PC-9 (cell line): ENCODE measurements around the gene BORCS8. TPM values are rescaled to one million over a fixed set of nuclear protein-coding genes. Genes with fewer than 3 reads are reported as not detected.

Source experiments
- BruUV-seq: library from RNA; stranded (reverse); fragments of 400-500 nt; replicated peaks from 2 replicates; lab custom pipeline; 2021; lab: Mats Ljungman, UMichigan
- CTCF ChIA-PET: fragments of 300-600 bp; sonication (Branson Sonifier 250); formaldehyde crosslinking; loops from one replicate; lab custom pipeline; 2022; ENCODE audit warnings: antibody characterized with exemption; lab: Charles Lee
- POLR2A ChIA-PET: fragments of 300-600 bp; sonication (Branson Sonifier 250); formaldehyde crosslinking; loops from one replicate; lab custom pipeline; 2022; ENCODE audit warnings: antibody characterized with exemption; ENCODE audit not compliant: unreplicated experiment; lab: Charles Lee
- DNase-seq, 2 experiments: peaks; one replicate each; pipeline versions ENCODE4 v3.0.0 to v3.0.0-alpha.2; 2015 to 2022; ENCODE audit warnings: mixed read lengths in 1 of 2
- H2AFZ ChIP-seq: fragments of 200-600 bp; sonication (generic); 2 replicates; pipeline ENCODE4 v1.8.1; 2017; ENCODE audit warnings: antibody characterized with exemption
- H3F3A ChIP-seq: fragments of 200-600 bp; sonication (generic); 2 replicates; pipeline ENCODE4 v1.8.1; 2017; ENCODE audit warnings: antibody characterized with exemption, mild to moderate bottlenecking, low read depth; ENCODE audit not compliant: insufficient read depth
- H3K27ac ChIP-seq: fragments of 200-600 bp; sonication (generic); 2 replicates; pipeline ENCODE4 v1.6.1; 2016; ENCODE audit warnings: mixed run types
- H3K27me3 ChIP-seq: fragments of 200-600 bp; sonication (generic); 2 replicates; pipeline ENCODE4 v1.6.1; 2016; ENCODE audit warnings: low read depth, mixed run types; ENCODE audit not compliant: insufficient read depth
- H3K36me3 ChIP-seq: fragments of 200-600 bp; sonication (generic); 2 replicates; pipeline ENCODE4 v1.6.1; 2016; ENCODE audit warnings: low read depth, mixed run types
- H3K4me1 ChIP-seq: fragments of 200-600 bp; sonication (generic); replicated peaks from 2 replicates; pipeline ENCODE4 v1.6.1; 2016; ENCODE audit warnings: mixed run types; ENCODE audit not compliant: insufficient read depth
- H3K4me2 ChIP-seq: fragments of 200-600 bp; sonication (generic); 2 replicates; pipeline ENCODE4 v1.6.1; 2017; ENCODE audit warnings: mixed run types
- H3K4me3 ChIP-seq: fragments of 200-600 bp; sonication (generic); 2 replicates; pipeline ENCODE4 v1.6.1; 2016; ENCODE audit warnings: mixed run types
- H3K79me2 ChIP-seq: fragments of 200-600 bp; sonication (generic); 2 replicates; pipeline ENCODE4 v1.6.1; 2017; ENCODE audit warnings: low read depth, mixed run types
- H3K9me2 ChIP-seq: fragments of 200-600 bp; sonication (generic); 2 replicates; pipeline ENCODE4 v1.8.1; 2017; ENCODE audit warnings: mild to moderate bottlenecking; ENCODE audit not compliant: insufficient read depth
- H3K9me3 ChIP-seq: fragments of 200-600 bp; sonication (generic); 2 replicates; pipeline ENCODE4 v1.8.1; 2016; ENCODE audit warnings: low read depth; ENCODE audit not compliant: insufficient read depth
- H4K20me1 ChIP-seq: fragments of 200-600 bp; sonication (generic); 2 replicates; pipeline ENCODE4 v1.8.1; 2017; ENCODE audit not compliant: insufficient read depth
- CTCF ChIP-seq: fragments of 200-600 bp; sonication (generic); conservative IDR thresholded peaks from 2 replicates; pipeline ENCODE4 v1.6.1; 2017; ENCODE audit warnings: mixed run types, antibody characterized with exemption, mild to moderate bottlenecking, moderate library complexity
- EZH2 ChIP-seq: fragments of 200-600 bp; sonication (generic); IDR thresholded peaks from 2 replicates; pipeline ENCODE4 v1.8.0; 2017; ENCODE audit warnings: antibody characterized with exemption, low read depth
- intact Hi-C: fragments of 100-400 bp; cut with micrococcal nuclease; formaldehyde crosslinking; loops from one replicate; pipeline ENCODE4 v1.10.0; 2022; ENCODE audit not compliant: unreplicated experiment
- total RNA-seq: library from RNA; stranded (reverse); gene quantifications from 2 replicates; pipeline ENCODE4 v1.2.3, GENCODE V29; 2021

The BORCS8 gene
- total RNA-seq, 1 experiment from 2014 or later: 23.1 TPM

DNA sequence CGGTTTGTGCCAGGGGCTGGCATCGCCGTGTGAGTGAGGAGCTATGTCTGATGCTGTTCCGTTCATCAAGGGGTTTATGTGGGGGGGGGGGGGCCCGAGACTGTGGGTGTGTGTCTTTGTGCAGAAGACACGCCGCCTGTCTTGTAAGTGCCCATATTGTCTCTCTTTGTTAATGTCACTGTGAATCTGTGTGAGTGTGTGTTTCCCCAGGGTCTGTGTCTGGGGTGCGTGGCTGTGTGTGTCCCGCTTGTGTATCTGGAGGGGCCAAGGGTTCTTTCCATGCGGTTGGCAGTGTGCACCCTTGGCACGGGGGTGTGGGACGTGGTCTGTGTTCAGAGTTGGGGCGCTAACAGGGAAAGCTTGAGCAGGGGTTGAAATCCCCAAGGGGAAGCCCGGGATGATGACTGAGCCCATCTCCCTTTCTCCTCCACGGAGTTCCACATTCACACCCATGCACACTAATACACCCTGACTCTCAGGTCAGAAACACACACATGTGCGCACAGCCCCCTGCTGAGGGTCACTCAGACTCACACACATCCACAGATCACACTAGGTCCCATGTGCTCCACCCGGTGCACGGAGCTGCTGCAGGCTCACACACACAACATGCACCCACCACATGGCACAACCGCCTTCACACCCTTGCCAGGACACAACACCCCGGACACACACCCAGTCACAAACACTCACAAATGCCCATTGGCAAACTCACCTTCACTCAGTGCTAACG is 21.6 kb upstream of the BORCS8 start:
- no peaks in the 10 kb centered on the region for H3K79me2 ChIP-seq
- H3K9me3 ChIP-seq: no peaks in the 10 kb centered on the region
- H3F3A ChIP-seq: no peaks in the 10 kb centered on the region; the same call in 1 of the 2 replicates
- H2AFZ ChIP-seq: no peak overlapping the region
- H3K4me1 ChIP-seq: no peaks in the 10 kb centered on the region
- H3K27me3 ChIP-seq: peaks cover 49% of the 10 kb centered on the region
- H3K36me3 ChIP-seq: no peaks in the 10 kb centered on the region
- no TSS peak for BruUV-seq
- no peak overlapping the region for H3K4me3 ChIP-seq
- ChIA-PET CTCF (no interaction called here), POLR2A (no interaction called here)
- no peaks in the 10 kb centered on the region for H3K9me2 ChIP-seq
- H3K4me2 ChIP-seq: no peak overlapping the region
- TF ChIP-seq EZH2 (no peak), CTCF (no peak)
- H4K20me1 ChIP-seq: no peaks in the 10 kb centered on the region; the same call in 1 of the 2 replicates
- DNase-seq: no peak
- intact Hi-C loops: no loop called here
- H3K27ac ChIP-seq: no peak overlapping the region

GRCh38 chr19:19212916-19213315 is 21.0 kb upstream of the BORCS8 start:
- CTCF ChIA-PET: no interaction called here
- H3F3A ChIP-seq: no peaks in the 10 kb centered on the region; the same call in 1 of the 2 replicates

More at GRCh38 chr19:19212916-19213315, 21.0 kb upstream of the BORCS8 start:
- H3K27ac ChIP-seq: no peak overlapping the region
- no peaks in the 10 kb centered on the region for H3K36me3 ChIP-seq
- no peak overlapping the region for H3K4me3 ChIP-seq
- no peak for TF ChIP-seq CTCF
- no peak for TF ChIP-seq EZH2
- no peaks in the 10 kb centered on the region for H3K9me2 ChIP-seq
- H3K27me3 ChIP-seq: peaks cover 44% of the 10 kb centered on the region
- H4K20me1 ChIP-seq: no peaks in the 10 kb centered on the region; the same call in 1 of the 2 replicates
- no peak overlapping the region for H2AFZ ChIP-seq
- POLR2A ChIA-PET: no interaction called here
- H3K79me2 ChIP-seq: no peaks in the 10 kb centered on the region
- no TSS peak for BruUV-seq
- no peak overlapping the region for H3K4me2 ChIP-seq
- no peaks in the 10 kb centered on the region for H3K4me1 ChIP-seq
- intact Hi-C loops: no loop called here
- no peaks in the 10 kb centered on the region for H3K9me3 ChIP-seq
- DNase-seq: no peak
